Ishikawa (cell line): ENCODE data around the gene DNAL1.

Experiments used
- CEBPB ChIP-seq: IDR thresholded peaks from 2 replicates; pipeline ENCODE4 v1.6.1; 2012
- CREB1 ChIP-seq: IDR thresholded peaks from 2 replicates; pipeline ENCODE4 v1.6.1; 2012; ENCODE audit warnings: low read depth
- EGR1 ChIP-seq: IDR thresholded peaks from 2 replicates; pipeline ENCODE4 v1.6.1; 2012
- EP300 ChIP-seq: IDR thresholded peaks from 2 replicates; pipeline ENCODE4 v1.6.1; 2012; ENCODE audit warnings: borderline replicate concordance
- FOXM1 ChIP-seq: IDR thresholded peaks from 2 replicates; pipeline ENCODE4 v1.6.1; 2012; ENCODE audit warnings: low read depth, borderline replicate concordance
- NFIC ChIP-seq: IDR thresholded peaks from 2 replicates; pipeline ENCODE4 v1.6.1; 2012
- RAD21 ChIP-seq: IDR thresholded peaks from 2 replicates; pipeline ENCODE4 v1.6.1; 2012; ENCODE audit warnings: low read depth
- REST ChIP-seq: IDR thresholded peaks from 2 replicates; pipeline ENCODE4 v1.6.1; 2012; ENCODE audit warnings: low read depth, mild to moderate bottlenecking
- TAF1 ChIP-seq: IDR thresholded peaks from 2 replicates; pipeline ENCODE4 v1.6.1; 2012; ENCODE audit warnings: low read depth, mild to moderate bottlenecking
- TCF12 ChIP-seq: IDR thresholded peaks from 2 replicates; pipeline ENCODE4 v1.6.1; 2012; ENCODE audit warnings: low read depth
- USF1 ChIP-seq: IDR thresholded peaks from 2 replicates; pipeline ENCODE4 v1.6.1; 2012
- YY1 ChIP-seq: IDR thresholded peaks from 2 replicates; pipeline ENCODE4 v1.6.1; 2012; ENCODE audit warnings: low read depth
- TF ChIP-seq, protein P1 (sequence below): IDR thresholded peaks from 2 replicates; pipeline ENCODE4 v1.6.1; 2012

GRCh38 chr14:73736842-73737241 lies 92.1 kb downstream of the DNAL1 start:
- TF ChIP-seq YY1 (no peak), CEBPB (no peak), REST (no peak), RAD21 (no peak), CREB1 (no peak), NFIC (no peak), TAF1 (no peak), EP300 (no peak), TCF12 (no peak), EGR1 (no peak), FOXM1 (no peak), USF1 (no peak)
- TF ChIP-seq, protein P1, sequence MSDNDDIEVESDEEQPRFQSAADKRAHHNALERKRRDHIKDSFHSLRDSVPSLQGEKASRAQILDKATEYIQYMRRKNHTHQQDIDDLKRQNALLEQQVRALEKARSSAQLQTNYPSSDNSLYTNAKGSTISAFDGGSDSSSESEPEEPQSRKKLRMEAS, result no peak
